ENCODE data around the gene ALG2. TPM values are rescaled to one million over a fixed set of nuclear protein-coding genes. Genes with fewer than 3 reads are reported as not detected.
"Not testable (repeated sequence)": the region's sequence is repeated elsewhere in the genome, so short reads cannot be mapped to it uniquely, and the experiment has no call there.

The ALG2 gene
- polyA plus RNA-seq, 4 donors: 12.4 to 45.5 (median 20.6) TPM

DNA sequence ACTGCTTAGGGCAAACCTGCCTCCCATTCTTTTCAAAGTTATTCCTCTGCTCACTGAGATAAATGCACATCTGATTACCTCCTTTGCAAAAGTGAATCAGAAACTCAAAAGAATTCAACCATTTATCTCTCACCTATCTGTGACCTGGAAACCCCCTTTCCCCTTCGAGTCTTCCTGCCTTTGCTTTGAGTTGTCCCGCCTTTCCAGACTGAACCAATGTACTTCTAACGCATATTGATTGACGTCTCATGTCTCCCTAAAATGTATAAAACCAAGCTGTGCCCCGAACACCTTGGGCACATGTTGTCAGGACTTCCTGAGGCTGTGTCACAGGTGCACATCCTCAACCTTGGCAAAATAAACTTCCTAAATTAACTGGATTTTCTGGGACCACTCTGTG is 25.3 kb downstream of the ALG2 start:
- WGBS, 3 donors: 79 to 88% (median 86%) methylated on average over 5 of the region's 5 CpGs
- not testable (repeated sequence) for H3K4me3 ChIP-seq (ENCODE audit: low read depth in 1 of 3, low read length in 3 of 3); H3K9me3 ChIP-seq (ENCODE audit: control insufficient read depth in 2 of 2, insufficient read depth in 1 of 2, low read depth in 1 of 2, low read length in 1 of 2); H3K27me3 ChIP-seq (ENCODE audit: control insufficient read depth in 3 of 3, insufficient read depth in 3 of 3, low read length in 3 of 3); DNase-seq; FAIRE-seq; H3K27ac ChIP-seq (ENCODE audit: low read depth in 1 of 3, low read length in 2 of 3); H3K4me1 ChIP-seq (ENCODE audit: control insufficient read depth in 3 of 3, insufficient read depth in 2 of 3, low read depth in 1 of 3, low read length in 2 of 3); H3K36me3 ChIP-seq (ENCODE audit: control insufficient read depth in 3 of 3, insufficient read depth in 2 of 3, low read depth in 1 of 3, low read length in 3 of 3)

DNA sequence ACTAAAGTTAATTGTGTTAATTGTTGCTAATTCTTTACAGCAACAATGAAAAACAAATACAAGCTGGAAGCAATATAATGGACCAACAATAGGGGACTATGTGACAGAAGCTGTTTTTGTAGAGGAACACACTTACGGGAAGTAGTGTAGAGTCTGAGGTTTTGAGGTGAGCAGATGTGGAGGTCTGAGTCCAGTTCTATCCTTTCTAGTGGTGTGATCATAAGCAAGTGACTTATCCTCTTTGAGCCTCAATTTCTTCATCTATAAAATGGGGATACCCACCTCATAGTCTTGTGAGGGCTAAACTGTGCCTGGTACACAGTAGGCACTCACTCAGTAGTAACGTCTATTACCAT is 28.3 kb downstream of the ALG2 start:
- Histone ChIP-seq H3K27me3 (ENCODE audit: control insufficient read depth in 3 of 3, insufficient read depth in 3 of 3, low read length in 3 of 3) (peaks cover 0 to 3% (median 0%) of the 10 kb centered on the region in 3 donors), H3K4me3 (ENCODE audit: low read depth in 1 of 3, low read length in 3 of 3) (no peak overlapping the region), H3K4me1 (ENCODE audit: control insufficient read depth in 3 of 3, insufficient read depth in 2 of 3, low read depth in 1 of 3, low read length in 2 of 3) (no peaks in the 10 kb centered on the region), H3K36me3 (ENCODE audit: control insufficient read depth in 3 of 3, insufficient read depth in 2 of 3, low read depth in 1 of 3, low read length in 3 of 3) (no peaks in the 10 kb centered on the region), H3K27ac (ENCODE audit: low read depth in 1 of 3, low read length in 2 of 3) (no peak overlapping the region), H3K9me3 (ENCODE audit: control insufficient read depth in 2 of 2, insufficient read depth in 1 of 2, low read depth in 1 of 2, low read length in 1 of 2) (no peaks in the 10 kb centered on the region)
- no peak for DNase-seq
- FAIRE-seq: no peak
- 32 to 68% (median 39%) methylated on average over 2 of the region's 2 CpGs for WGBS, 3 donors

DNA sequence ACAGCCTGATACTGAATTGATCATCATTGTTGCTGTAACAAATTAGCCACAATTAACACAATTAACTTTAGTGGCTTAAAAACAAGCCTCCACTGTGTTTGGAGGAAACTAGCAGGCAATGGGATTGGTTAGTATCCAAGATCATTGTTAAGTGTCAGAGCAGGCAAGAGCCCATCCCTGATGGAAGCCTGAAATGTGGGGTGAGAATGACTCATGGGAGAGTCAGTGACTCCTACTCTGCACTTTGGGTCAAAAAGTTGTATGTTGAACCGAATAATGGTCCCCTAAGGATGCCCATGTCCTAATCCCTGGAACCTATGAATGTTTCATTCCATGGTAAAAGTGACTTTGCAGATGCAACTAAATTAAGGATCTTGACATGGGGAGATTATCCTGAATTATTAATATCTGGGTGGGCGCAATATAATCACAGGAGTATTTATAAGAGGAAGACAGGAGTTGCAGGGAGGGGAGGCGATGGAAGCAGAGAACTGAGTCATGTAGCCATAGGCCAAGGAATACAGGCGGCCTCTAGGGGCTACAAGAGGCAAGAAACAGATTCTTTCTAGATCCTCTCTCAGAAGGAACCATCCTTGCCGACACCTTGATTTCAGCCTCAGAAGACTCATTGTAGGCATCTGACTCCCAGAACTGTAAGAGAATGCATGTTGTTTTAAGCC is 28.8 kb downstream of the ALG2 start:
- 83 to 89% (median 84%) methylated on average over 5 of the region's 5 CpGs for WGBS, 3 donors
- Histone ChIP-seq H3K4me1 (ENCODE audit: control insufficient read depth in 3 of 3, insufficient read depth in 2 of 3, low read depth in 1 of 3, low read length in 2 of 3) (no peaks in the 10 kb centered on the region), H3K27ac (ENCODE audit: low read depth in 1 of 3, low read length in 2 of 3) (no peak overlapping the region), H3K9me3 (ENCODE audit: control insufficient read depth in 2 of 2, insufficient read depth in 1 of 2, low read depth in 1 of 2, low read length in 1 of 2) (no peaks in the 10 kb centered on the region), H3K27me3 (ENCODE audit: control insufficient read depth in 3 of 3, insufficient read depth in 3 of 3, low read length in 3 of 3) (peaks cover 0 to 2% (median 0%) of the 10 kb centered on the region in 3 donors), H3K36me3 (ENCODE audit: control insufficient read depth in 3 of 3, insufficient read depth in 2 of 3, low read depth in 1 of 3, low read length in 3 of 3) (no peaks in the 10 kb centered on the region), H3K4me3 (ENCODE audit: low read depth in 1 of 3, low read length in 3 of 3) (no peak overlapping the region)
- FAIRE-seq: no peak
- no peak for DNase-seq

DNA sequence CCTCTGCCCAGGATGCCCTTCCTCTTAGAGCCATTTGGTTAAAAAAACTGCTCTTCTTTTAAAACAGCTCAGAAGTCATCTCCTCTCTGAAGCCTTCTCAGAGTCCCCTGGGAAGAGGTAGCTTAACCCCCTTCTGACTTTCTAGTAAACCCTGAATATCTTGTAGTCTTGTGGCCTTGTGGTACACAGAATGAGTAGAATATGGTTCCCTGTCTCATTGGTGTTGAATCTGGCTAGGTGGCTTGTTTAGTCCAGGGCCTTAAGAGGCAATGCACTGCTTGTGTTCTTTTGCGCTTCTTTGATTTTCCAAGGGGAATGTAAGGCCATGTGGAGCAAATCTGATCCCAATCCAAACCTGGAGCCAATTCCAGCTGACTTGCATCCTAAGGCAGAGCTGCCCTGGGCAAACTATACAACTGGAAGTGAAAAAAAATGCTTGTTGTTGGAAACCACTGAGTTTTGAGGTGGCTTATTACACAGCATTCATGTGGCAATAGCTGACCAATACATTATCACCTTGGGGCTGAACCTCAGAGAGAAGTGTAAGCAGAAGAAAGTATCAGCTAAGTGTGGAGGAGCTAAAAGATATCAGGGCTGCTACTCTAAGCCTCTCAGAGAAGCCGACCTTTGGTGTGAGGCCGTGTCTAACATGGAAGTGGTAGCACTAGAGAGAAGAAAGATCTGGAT is 31.0 kb downstream of the ALG2 start:
- no peaks in the 10 kb centered on the region for H3K4me1 ChIP-seq (ENCODE audit: control insufficient read depth in 3 of 3, insufficient read depth in 2 of 3, low read depth in 1 of 3, low read length in 2 of 3)
- no peak overlapping the region for H3K27ac ChIP-seq (ENCODE audit: low read depth in 1 of 3, low read length in 2 of 3)
- FAIRE-seq (no peak), DNase-seq (no peak)
- H3K9me3 ChIP-seq (ENCODE audit: control insufficient read depth in 2 of 2, insufficient read depth in 1 of 2, low read depth in 1 of 2, low read length in 1 of 2): no peaks in the 10 kb centered on the region
- H3K36me3 ChIP-seq (ENCODE audit: control insufficient read depth in 3 of 3, insufficient read depth in 2 of 3, low read depth in 1 of 3, low read length in 3 of 3): no peaks in the 10 kb centered on the region
- H3K27me3 ChIP-seq (ENCODE audit: control insufficient read depth in 3 of 3, insufficient read depth in 3 of 3, low read length in 3 of 3): no peaks in the 10 kb centered on the region
- H3K4me3 ChIP-seq (ENCODE audit: low read depth in 1 of 3, low read length in 3 of 3): no peak overlapping the region
- WGBS, 3 donors: 95 to 96% (median 96%) methylated on average over 3 of the region's 3 CpGs

DNA sequence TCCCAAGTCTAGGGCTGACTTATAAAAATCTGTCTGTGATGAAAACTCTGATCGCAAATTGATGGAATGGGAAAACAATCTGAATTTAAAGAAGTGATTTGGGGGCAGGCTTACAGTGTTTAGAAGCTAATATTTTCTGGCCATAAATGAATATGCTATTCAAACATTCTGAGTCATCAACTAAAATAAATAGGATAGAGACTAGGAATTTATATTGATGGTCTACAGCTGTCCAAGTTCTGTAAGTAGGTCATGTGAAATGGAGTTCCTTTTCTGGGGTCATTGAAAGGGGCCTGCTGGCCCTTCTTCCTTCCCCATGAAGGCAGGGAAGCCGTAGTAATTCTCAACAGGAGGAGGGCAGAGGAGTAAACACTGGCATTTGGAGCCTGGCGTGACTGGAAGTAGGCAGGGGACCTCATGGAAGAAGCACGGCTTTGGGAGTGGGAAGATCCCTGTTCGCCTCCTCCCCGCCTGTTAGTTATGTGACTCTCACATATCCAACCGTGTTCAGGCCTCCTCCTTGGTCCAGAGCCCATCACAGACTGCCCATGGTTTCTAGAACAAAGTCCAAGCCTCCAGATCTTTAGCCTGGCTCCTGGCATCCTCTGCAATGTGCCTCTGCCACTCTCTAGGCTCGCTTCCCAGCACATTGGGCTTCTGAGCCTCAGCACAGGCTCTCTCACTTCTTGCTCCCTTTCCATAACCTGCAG is 31.7 kb downstream of the ALG2 start:
- no peak overlapping the region for H3K27ac ChIP-seq (ENCODE audit: low read depth in 1 of 3, low read length in 2 of 3)

DNA sequence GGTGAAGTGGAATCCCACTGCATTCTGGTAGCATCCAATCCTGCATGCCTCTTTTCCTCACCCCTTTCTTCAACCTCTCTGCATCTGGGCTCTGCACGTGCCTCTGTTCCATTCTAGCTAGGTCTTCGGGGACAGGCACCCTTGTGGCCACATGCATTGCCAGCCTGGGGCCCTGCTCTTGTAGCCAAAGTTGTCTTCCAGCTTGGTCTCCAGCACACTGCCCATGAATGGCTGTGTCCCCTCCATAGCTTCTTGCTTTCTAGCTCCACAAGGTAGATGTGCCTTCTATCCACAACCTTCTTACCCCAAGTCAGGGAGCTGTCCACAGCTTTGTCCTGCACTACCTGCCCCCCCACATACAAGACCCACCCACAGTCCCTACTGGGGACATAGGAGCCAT is 32.6 kb downstream of the ALG2 start:
- Histone ChIP-seq H3K27me3 (ENCODE audit: control insufficient read depth in 3 of 3, insufficient read depth in 3 of 3, low read length in 3 of 3) (no peaks in the 10 kb centered on the region), H3K9me3 (ENCODE audit: control insufficient read depth in 2 of 2, insufficient read depth in 1 of 2, low read depth in 1 of 2, low read length in 1 of 2) (no peaks in the 10 kb centered on the region), H3K27ac (ENCODE audit: low read depth in 1 of 3, low read length in 2 of 3) (no peak overlapping the region), H3K4me3 (ENCODE audit: low read depth in 1 of 3, low read length in 3 of 3) (no peak overlapping the region), H3K4me1 (ENCODE audit: control insufficient read depth in 3 of 3, insufficient read depth in 2 of 3, low read depth in 1 of 3, low read length in 2 of 3) (peaks cover 0 to 2% (median 0%) of the 10 kb centered on the region in 3 donors), H3K36me3 (ENCODE audit: control insufficient read depth in 3 of 3, insufficient read depth in 2 of 3, low read depth in 1 of 3, low read length in 3 of 3) (no peaks in the 10 kb centered on the region)
- WGBS, 3 donors: 89 to 95% (median 93%) methylated on average over 2 of the region's 2 CpGs
- no peak for DNase-seq
- no peak for FAIRE-seq

More for the DNA sequence above, 31.7 kb downstream of the ALG2 start:
- no peak for DNase-seq
- H3K27me3 ChIP-seq (ENCODE audit: control insufficient read depth in 3 of 3, insufficient read depth in 3 of 3, low read length in 3 of 3): no peaks in the 10 kb centered on the region
- H3K36me3 ChIP-seq (ENCODE audit: control insufficient read depth in 3 of 3, insufficient read depth in 2 of 3, low read depth in 1 of 3, low read length in 3 of 3): no peaks in the 10 kb centered on the region
- no peaks in the 10 kb centered on the region for H3K9me3 ChIP-seq (ENCODE audit: control insufficient read depth in 2 of 2, insufficient read depth in 1 of 2, low read depth in 1 of 2, low read length in 1 of 2)
- H3K4me3 ChIP-seq (ENCODE audit: low read depth in 1 of 3, low read length in 3 of 3): no peak overlapping the region
- H3K4me1 ChIP-seq (ENCODE audit: control insufficient read depth in 3 of 3, insufficient read depth in 2 of 3, low read depth in 1 of 3, low read length in 2 of 3): no peaks in the 10 kb centered on the region
- no peak for FAIRE-seq
- WGBS, 3 donors: 66 to 73% (median 71%) methylated on average over 8 of the region's 8 CpGs

DNA sequence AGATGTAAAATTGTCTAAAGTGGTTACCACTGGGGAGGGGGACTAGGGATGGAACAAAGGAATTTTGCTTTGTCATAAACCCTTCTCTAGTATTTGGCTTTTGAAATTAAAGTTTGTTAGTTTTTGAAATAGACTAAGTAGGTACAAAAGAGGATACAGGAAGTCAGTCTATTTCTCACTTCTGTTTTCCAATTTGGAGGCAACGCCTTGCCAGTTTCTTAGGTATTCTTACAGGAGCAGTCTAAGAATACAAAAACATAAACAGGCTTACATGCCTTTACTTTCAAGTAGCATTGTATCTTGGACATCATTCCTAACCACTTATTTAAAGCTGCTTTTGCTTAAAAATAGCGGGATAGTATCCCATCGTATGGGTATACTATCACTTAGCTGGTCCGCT is 34.4 kb downstream of the ALG2 start:
- no peak for FAIRE-seq
- no peak for DNase-seq
- H3K4me3 ChIP-seq (ENCODE audit: low read depth in 1 of 3, low read length in 3 of 3): no peak overlapping the region
- no peaks in the 10 kb centered on the region for H3K27me3 ChIP-seq (ENCODE audit: control insufficient read depth in 3 of 3, insufficient read depth in 3 of 3, low read length in 3 of 3)
- H3K27ac ChIP-seq (ENCODE audit: low read depth in 1 of 3, low read length in 2 of 3): no peak overlapping the region
- no peaks in the 10 kb centered on the region for H3K36me3 ChIP-seq (ENCODE audit: control insufficient read depth in 3 of 3, insufficient read depth in 2 of 3, low read depth in 1 of 3, low read length in 3 of 3)
- H3K4me1 ChIP-seq (ENCODE audit: control insufficient read depth in 3 of 3, insufficient read depth in 2 of 3, low read depth in 1 of 3, low read length in 2 of 3): peaks cover 0 to 2% (median 0%) of the 10 kb centered on the region in 3 donors
- WGBS, 3 donors: 86 to 94% (median 88%) methylated on average over 4 of the region's 4 CpGs
- no peaks in the 10 kb centered on the region for H3K9me3 ChIP-seq (ENCODE audit: control insufficient read depth in 2 of 2, insufficient read depth in 1 of 2, low read depth in 1 of 2, low read length in 1 of 2)

DNA sequence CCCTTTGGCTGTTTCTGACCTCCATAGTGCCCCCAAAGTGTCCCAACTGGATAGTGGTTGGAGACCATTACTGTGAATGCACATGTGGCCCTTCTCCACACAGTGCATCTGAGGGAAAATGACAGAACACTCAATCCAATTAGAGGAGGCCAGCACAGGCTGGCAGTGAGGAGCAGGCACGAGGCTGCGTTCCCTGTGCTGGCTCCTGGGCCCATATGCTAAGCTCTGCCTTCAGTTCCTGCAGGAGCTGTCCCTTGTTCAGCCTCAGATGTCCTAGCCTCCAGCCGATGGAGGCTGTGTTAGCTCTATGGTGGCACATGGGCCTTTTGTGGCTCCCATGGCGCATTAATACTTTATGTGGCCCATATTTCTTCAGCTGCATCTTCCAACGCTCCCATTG is 35.8 kb downstream of the ALG2 start:
- Histone ChIP-seq H3K27ac (ENCODE audit: low read depth in 1 of 3, low read length in 2 of 3) (no peak overlapping the region), H3K36me3 (ENCODE audit: control insufficient read depth in 3 of 3, insufficient read depth in 2 of 3, low read depth in 1 of 3, low read length in 3 of 3) (no peaks in the 10 kb centered on the region), H3K9me3 (ENCODE audit: control insufficient read depth in 2 of 2, insufficient read depth in 1 of 2, low read depth in 1 of 2, low read length in 1 of 2) (no peaks in the 10 kb centered on the region), H3K4me1 (ENCODE audit: control insufficient read depth in 3 of 3, insufficient read depth in 2 of 3, low read depth in 1 of 3, low read length in 2 of 3) (peaks cover 0 to 3% (median 0%) of the 10 kb centered on the region in 3 donors), H3K4me3 (ENCODE audit: low read depth in 1 of 3, low read length in 3 of 3) (no peak overlapping the region), H3K27me3 (ENCODE audit: control insufficient read depth in 3 of 3, insufficient read depth in 3 of 3, low read length in 3 of 3) (no peaks in the 10 kb centered on the region)
- DNase-seq (no peak), FAIRE-seq (no peak)
- WGBS, 3 donors: 88 to 93% (median 92%) methylated on average over 5 of the region's 5 CpGs

All from small intestine (tissue), 7 donors.